ENCODE data around the gene RPS6KA4.

GRCh38 chr11:64359712-64360445, 917 bp downstream of the RPS6KA4 start:
- peak in 2 of 3 experiments; percentile 28 to 64 for TF ChIP-seq CTCF (optimal IDR thresholded peaks at IDR 0.05 in 1 of 3, IDR thresholded peaks at IDR 0.05 in 1 of 3, conservative IDR thresholded peaks at IDR 0.05 in 1 of 3; ENCODE audit: extremely low read depth in 1 of 3, insufficient read depth in 2 of 3, low read length in 3 of 3)
- TF ChIP-seq EZH2 (IDR thresholded peaks at IDR 0.05; ENCODE audit: low read length) = no peak
